K562 (cell line): Measurements from ENCODE around the gene PDE6C.

Experiments
- ATF3 ChIP-seq, 2 experiments: fragments of 450-650 bp in 1 of 2; sonication (generic) in 1 of 2; formaldehyde crosslinking in 1 of 2; IDR thresholded peaks in 1 of 2; conservative IDR thresholded peaks in 1 of 2; 2 replicates each; pipeline versions ENCODE4 v1.6.1 to v1.8.1; 2016 to 2023; ENCODE audit warnings: mild to moderate bottlenecking in 2 of 2, moderate library complexity in 2 of 2, inconsistent platforms in 1 of 2, missing genetic modification reagents in 1 of 2
- CTCF ChIP-seq, 3 experiments: IDR thresholded peaks in 2 of 3; conservative IDR thresholded peaks in 1 of 3; 2 replicates each; pipeline ENCODE4 v1.5.1; 2011 to 2012; ENCODE audit warnings: low read length in 3 of 3, mild to moderate bottlenecking in 3 of 3, control low read depth in 2 of 3, improper control_type of control experiment in 1 of 3, inconsistent platforms in 1 of 3, low read depth in 1 of 3, mixed read lengths in 1 of 3, moderate library complexity in 1 of 3; ENCODE audit not compliant: insufficient read depth in 2 of 3
- KHSRP ChIP-seq: fragments of 450-650 bp; IDR thresholded peaks from 2 replicates; pipeline ENCODE4 v1.6.1; 2017
- MAFK ChIP-seq: IDR thresholded peaks from 2 replicates; pipeline ENCODE4 v1.6.1; 2011; ENCODE audit warnings: low read length, improper control_type of control experiment
- POLR2G ChIP-seq: fragments of 200-400 bp; formaldehyde crosslinking; IDR thresholded peaks from 2 replicates; pipeline ENCODE4 v1.6.1; 2017; ENCODE audit warnings: low read depth, mild to moderate bottlenecking, antibody characterized with exemption, low read length, moderate library complexity
- SP1 ChIP-seq: sonication (generic); formaldehyde crosslinking; IDR thresholded peaks from 2 replicates; pipeline ENCODE4 v1.8.1; 2022; ENCODE audit warnings: mild to moderate bottlenecking, missing genetic modification reagents
- SRSF7 ChIP-seq: fragments of 200-400 bp; formaldehyde crosslinking; optimal IDR thresholded peaks from 2 replicates; pipeline ENCODE3; 2017; ENCODE audit warnings: mild to moderate bottlenecking, low read depth, low read length
- STAT6 ChIP-seq: sonication (generic); formaldehyde crosslinking; IDR thresholded peaks from 2 replicates; pipeline ENCODE4 v1.8.1; 2023; ENCODE audit warnings: mild to moderate bottlenecking, missing genetic modification reagents
- TEAD4 ChIP-seq, 2 experiments: sonication (generic) in 1 of 2; formaldehyde crosslinking in 1 of 2; IDR thresholded peaks; 2 replicates each; pipeline versions ENCODE4 v1.6.1 to v1.8.0; 2012 to 2022; ENCODE audit warnings: borderline replicate concordance in 1 of 2, inconsistent platforms in 1 of 2, low read length in 1 of 2, mild to moderate bottlenecking in 1 of 2, missing genetic modification reagents in 1 of 2
- ZNF239 ChIP-seq: fragments of 250-450 bp; sonication (Bioruptor Pico); IDR thresholded peaks from 2 replicates; pipeline ENCODE4 v1.4.0; 2020; ENCODE audit warnings: mild to moderate bottlenecking

- TF ChIP-seq ATF3 (IDR thresholded peaks at IDR 0.05), result no peak
- TF ChIP-seq ATF3 (CRISPR knock-in tag; conservative IDR thresholded peaks at IDR 0.05), result no peak
- no peak for TF ChIP-seq MAFK
- TF ChIP-seq POLR2G, result no peak
- TF ChIP-seq SRSF7, result no peak
- no peak for TF ChIP-seq CTCF (IDR thresholded peaks at IDR 0.05 in 2 of 3, conservative IDR thresholded peaks at IDR 0.05 in 1 of 3; ENCODE audit: insufficient read depth in 2 of 3, low read depth in 1 of 3, low read length in 3 of 3)
- TF ChIP-seq SP1 (CRISPR knock-in tag), result no peak
- TF ChIP-seq STAT6 (CRISPR knock-in tag), result no peak
- TF ChIP-seq TEAD4 (IDR thresholded peaks at IDR 0.05; ENCODE audit: low read length), result no peak
- TF ChIP-seq TEAD4 (CRISPR knock-in tag; IDR thresholded peaks at IDR 0.05; ENCODE audit: borderline replicate concordance), result no peak
- no peak for TF ChIP-seq ZNF239 (CRISPR knock-in tag)
- no peak for TF ChIP-seq KHSRP
Measured at GRCh38 chr10:93678386-93678785, 66.0 kb downstream of the PDE6C start.
